Measurements from ENCODE around the gene MEG3. TPM values are rescaled to one million over a fixed set of nuclear protein-coding genes. Genes with fewer than 3 reads are reported as not detected.
A peak's percentile ranks its signal among the peaks of the same experiment; 100 is the strongest.

MEG3 gene
- total RNA-seq, 1 experiment from 2014 or later = 338 TPM

DNA sequence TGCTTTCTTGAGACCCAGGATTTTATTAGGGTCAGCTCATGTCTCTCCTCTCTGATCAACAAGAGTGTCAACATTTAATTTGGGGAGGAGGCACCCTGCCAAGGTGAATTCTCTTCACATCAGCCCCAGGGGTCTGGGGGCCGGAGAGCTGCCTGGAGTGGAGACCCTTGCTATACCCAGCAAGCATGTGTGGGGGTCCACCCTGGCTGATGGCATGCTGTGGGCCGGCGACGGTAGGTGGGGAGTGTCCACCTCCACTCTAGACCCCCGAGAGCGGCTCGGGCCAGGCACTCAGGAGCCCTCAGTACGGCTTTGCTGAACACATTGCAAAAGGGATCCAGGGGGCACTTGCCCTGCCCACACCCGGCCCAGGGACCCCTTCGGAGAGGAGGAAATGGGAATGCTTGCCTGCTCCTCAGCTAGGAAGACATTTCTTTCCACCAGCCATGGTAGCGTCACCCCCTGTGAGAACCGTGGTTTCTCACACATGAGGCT lies 10.4 kb downstream of the MEG3 start:
- Mint-ChIP-seq H3K27me3 (ENCODE audit: low read depth) (peaks cover 8% of the 10 kb centered on the region), H3K9me3 (0 out of 2 replicates have a peak, but pooled peaks cover 4% of the 10 kb centered on the region), H3K4me3 (no peak overlapping the region), H3K4me1 (peaks cover 51% of the 10 kb centered on the region), H3K27ac (peak overlapping the region; percentile 50; the same call in 1 of the 2 replicates), H3K36me3 (peaks cover 40% of the 10 kb centered on the region)
- DNase-seq (ENCODE audit: low spot score) = no peak
- TF ChIP-seq, protein P1, sequence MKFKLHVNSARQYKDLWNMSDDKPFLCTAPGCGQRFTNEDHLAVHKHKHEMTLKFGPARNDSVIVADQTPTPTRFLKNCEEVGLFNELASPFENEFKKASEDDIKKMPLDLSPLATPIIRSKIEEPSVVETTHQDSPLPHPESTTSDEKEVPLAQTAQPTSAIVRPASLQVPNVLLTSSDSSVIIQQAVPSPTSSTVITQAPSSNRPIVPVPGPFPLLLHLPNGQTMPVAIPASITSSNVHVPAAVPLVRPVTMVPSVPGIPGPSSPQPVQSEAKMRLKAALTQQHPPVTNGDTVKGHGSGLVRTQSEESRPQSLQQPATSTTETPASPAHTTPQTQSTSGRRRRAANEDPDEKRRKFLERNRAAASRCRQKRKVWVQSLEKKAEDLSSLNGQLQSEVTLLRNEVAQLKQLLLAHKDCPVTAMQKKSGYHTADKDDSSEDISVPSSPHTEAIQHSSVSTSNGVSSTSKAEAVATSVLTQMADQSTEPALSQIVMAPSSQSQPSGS (CRISPR knock-in tag; IDR thresholded peaks at IDR 0.05; ENCODE audit: borderline replicate concordance, low read depth) = no peak
- TF ChIP-seq, protein P2, sequence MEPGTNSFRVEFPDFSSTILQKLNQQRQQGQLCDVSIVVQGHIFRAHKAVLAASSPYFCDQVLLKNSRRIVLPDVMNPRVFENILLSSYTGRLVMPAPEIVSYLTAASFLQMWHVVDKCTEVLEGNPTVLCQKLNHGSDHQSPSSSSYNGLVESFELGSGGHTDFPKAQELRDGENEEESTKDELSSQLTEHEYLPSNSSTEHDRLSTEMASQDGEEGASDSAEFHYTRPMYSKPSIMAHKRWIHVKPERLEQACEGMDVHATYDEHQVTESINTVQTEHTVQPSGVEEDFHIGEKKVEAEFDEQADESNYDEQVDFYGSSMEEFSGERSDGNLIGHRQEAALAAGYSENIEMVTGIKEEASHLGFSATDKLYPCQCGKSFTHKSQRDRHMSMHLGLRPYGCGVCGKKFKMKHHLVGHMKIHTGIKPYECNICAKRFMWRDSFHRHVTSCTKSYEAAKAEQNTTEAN (CRISPR knock-in tag; IDR thresholded peaks at IDR 0.05) = no peak
- TF ChIP-seq NR1H2 (CRISPR knock-in tag; IDR thresholded peaks at IDR 0.05) = no peak
- no peak for TF ChIP-seq NR3C1 (CRISPR knock-in tag; conservative IDR thresholded peaks at IDR 0.05; ENCODE audit: low read depth)
- no peak for TF ChIP-seq GABPB1 (CRISPR knock-in tag; IDR thresholded peaks at IDR 0.05)
- TF ChIP-seq ZNF281 (CRISPR knock-in tag; IDR thresholded peaks at IDR 0.05) = no peak
- TF ChIP-seq CDX4 (CRISPR knock-in tag; IDR thresholded peaks at IDR 0.05; ENCODE audit: borderline replicate concordance) = no peak
- no peak for TF ChIP-seq EMX1 (CRISPR knock-in tag; IDR thresholded peaks at IDR 0.05)
- no peak for TF ChIP-seq STAT6 (CRISPR knock-in tag; conservative IDR thresholded peaks at IDR 0.05; ENCODE audit: low read depth)
- no peak for TF ChIP-seq ATF1 (CRISPR knock-in tag; IDR thresholded peaks at IDR 0.05)
- TF ChIP-seq CTCF (IDR thresholded peaks at IDR 0.05) = no peak
- TF ChIP-seq GTF2I (CRISPR knock-in tag; conservative IDR thresholded peaks at IDR 0.05) = no peak
- no peak for TF ChIP-seq ZNF396 (CRISPR knock-in tag; IDR thresholded peaks at IDR 0.05; ENCODE audit: borderline replicate concordance)
- no peak for TF ChIP-seq TCF7 (CRISPR knock-in tag; IDR thresholded peaks at IDR 0.05; ENCODE audit: low read depth)
- no peak for TF ChIP-seq KAT7 (CRISPR knock-in tag; IDR thresholded peaks at IDR 0.05; ENCODE audit: borderline replicate concordance)
- no peak for TF ChIP-seq JUN (CRISPR knock-in tag; IDR thresholded peaks at IDR 0.05)
- TF ChIP-seq NFE2L1 (CRISPR knock-in tag; IDR thresholded peaks at IDR 0.05) = no peak
- TF ChIP-seq ZNF232 (CRISPR knock-in tag; IDR thresholded peaks at IDR 0.05) = no peak
- TF ChIP-seq, protein P3, sequence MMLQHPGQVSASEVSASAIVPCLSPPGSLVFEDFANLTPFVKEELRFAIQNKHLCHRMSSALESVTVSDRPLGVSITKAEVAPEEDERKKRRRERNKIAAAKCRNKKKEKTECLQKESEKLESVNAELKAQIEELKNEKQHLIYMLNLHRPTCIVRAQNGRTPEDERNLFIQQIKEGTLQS (CRISPR knock-in tag; conservative IDR thresholded peaks at IDR 0.05) = no peak
- ChIA-PET CTCF (interaction anchor here (0.7 kb wide), 1 partner anchor 12 kb away, joined by 3 read pairs; no protein-coding TSS in a partner anchor), POLR2A (no interaction called here)
- ATAC-seq = no peak
